ENCODE data around the gene ADGRE3. TPM values are rescaled to one million over a fixed set of nuclear protein-coding genes. Genes with fewer than 3 reads are reported as not detected.

The ADGRE3 gene
- total RNA-seq, 1 donor from 2014 or later = not detected

- TF ChIP-seq CTCF (IDR thresholded peaks at IDR 0.05; ENCODE audit: insufficient read depth, low read depth, low read length) = no peak
- no peak for TF ChIP-seq EZH2 (IDR thresholded peaks at IDR 0.05; ENCODE audit: insufficient read depth, low read length)
- no peak overlapping the region for H3K27ac Mint-ChIP-seq (ENCODE audit: unreplicated experiment)
- no peaks in the 10 kb centered on the region for H3K4me1 Mint-ChIP-seq (ENCODE audit: low read depth, unreplicated experiment)
These were observed 24.5 kb downstream of the ADGRE3 start for GRCh38 chr19:14650161-14650560.

GRCh38 chr19:14649020-14649419 lies 25.6 kb downstream of the ADGRE3 start:
- Mint-ChIP-seq H3K4me3 (ENCODE audit: unreplicated experiment) (no peak overlapping the region), H3K27me3 (ENCODE audit: low read depth, unreplicated experiment) (peaks cover 13% of the 10 kb centered on the region), H3K4me1 (ENCODE audit: low read depth, unreplicated experiment) (no peaks in the 10 kb centered on the region), H3K36me3 (ENCODE audit: low read depth, unreplicated experiment) (no peaks in the 10 kb centered on the region), H3K27ac (ENCODE audit: unreplicated experiment) (no peak overlapping the region), H3K9me3 (ENCODE audit: unreplicated experiment) (peaks cover 8% of the 10 kb centered on the region)
- FAIRE-seq (no peak), DNase-seq (ENCODE audit: low read depth) (no peak)
- no peak overlapping the region for H3K27ac ChIP-seq (ENCODE audit: low read depth, low read length)
- H3K4me2 ChIP-seq (ENCODE audit: low read length) = no peak overlapping the region
- TF ChIP-seq CTCF (IDR thresholded peaks at IDR 0.05; ENCODE audit: insufficient read depth, low read depth, low read length) (no peak), EZH2 (IDR thresholded peaks at IDR 0.05; ENCODE audit: insufficient read depth, low read length) (no peak)
- H3K9ac ChIP-seq (ENCODE audit: low read length) = no peak overlapping the region
- H3K27me3 ChIP-seq (ENCODE audit: insufficient read depth, low read length) = no peaks in the 10 kb centered on the region
- H3K36me3 ChIP-seq (ENCODE audit: insufficient read depth, low read length) = no peaks in the 10 kb centered on the region
- H3K4me3 ChIP-seq (ENCODE audit: insufficient read depth, low read depth, low read length) = no peak overlapping the region
- no peak overlapping the region for H2AFZ ChIP-seq (ENCODE audit: low read depth, low read length)
- H3K4me1 ChIP-seq (ENCODE audit: insufficient read depth, low read length) = no peaks in the 10 kb centered on the region
- H4K20me1 ChIP-seq (ENCODE audit: insufficient read depth, low read length) = no peaks in the 10 kb centered on the region
- no peaks in the 10 kb centered on the region for H3K9me3 ChIP-seq (ENCODE audit: insufficient read depth, low read depth, low read length)
- H3K79me2 ChIP-seq (ENCODE audit: insufficient read depth, low read length) = no peaks in the 10 kb centered on the region

More at GRCh38 chr19:14650161-14650560, 24.5 kb downstream of the ADGRE3 start:
- no peak for FAIRE-seq
- Histone ChIP-seq H3K9ac (ENCODE audit: low read length) (no peak overlapping the region), H3K4me1 (ENCODE audit: insufficient read depth, low read length) (no peaks in the 10 kb centered on the region), H3K4me2 (ENCODE audit: low read length) (no peak overlapping the region), H3K36me3 (ENCODE audit: insufficient read depth, low read length) (no peaks in the 10 kb centered on the region), H3K4me3 (ENCODE audit: insufficient read depth, low read depth, low read length) (no peak overlapping the region), H3K79me2 (ENCODE audit: insufficient read depth, low read length) (no peaks in the 10 kb centered on the region), H3K27me3 (ENCODE audit: insufficient read depth, low read length) (no peaks in the 10 kb centered on the region), H4K20me1 (ENCODE audit: insufficient read depth, low read length) (no peaks in the 10 kb centered on the region), H2AFZ (ENCODE audit: low read depth, low read length) (no peak overlapping the region), H3K9me3 (ENCODE audit: insufficient read depth, low read depth, low read length) (no peaks in the 10 kb centered on the region), H3K27ac (ENCODE audit: low read depth, low read length) (no peak overlapping the region)
- Mint-ChIP-seq H3K27me3 (ENCODE audit: low read depth, unreplicated experiment) (peaks cover 14% of the 10 kb centered on the region), H3K9me3 (ENCODE audit: unreplicated experiment) (peaks cover 6% of the 10 kb centered on the region), H3K36me3 (ENCODE audit: low read depth, unreplicated experiment) (no peaks in the 10 kb centered on the region), H3K4me3 (ENCODE audit: unreplicated experiment) (no peak overlapping the region)
- DNase-seq (ENCODE audit: low read depth) = no peak

- no peak overlapping the region for H3K27ac Mint-ChIP-seq (ENCODE audit: unreplicated experiment)
- H3K27me3 Mint-ChIP-seq (ENCODE audit: low read depth, unreplicated experiment) = peaks cover 13% of the 10 kb centered on the region
- no peaks in the 10 kb centered on the region for H3K4me1 Mint-ChIP-seq (ENCODE audit: low read depth, unreplicated experiment)
- H3K4me3 Mint-ChIP-seq (ENCODE audit: unreplicated experiment) = no peak overlapping the region
- Histone ChIP-seq H3K4me3 (ENCODE audit: insufficient read depth, low read depth, low read length) (no peak overlapping the region), H4K20me1 (ENCODE audit: insufficient read depth, low read length) (no peaks in the 10 kb centered on the region), H3K9me3 (ENCODE audit: insufficient read depth, low read depth, low read length) (no peaks in the 10 kb centered on the region), H2AFZ (ENCODE audit: low read depth, low read length) (no peak overlapping the region), H3K36me3 (ENCODE audit: insufficient read depth, low read length) (no peaks in the 10 kb centered on the region), H3K4me2 (ENCODE audit: low read length) (no peak overlapping the region), H3K9ac (ENCODE audit: low read length) (no peak overlapping the region), H3K79me2 (ENCODE audit: insufficient read depth, low read length) (no peaks in the 10 kb centered on the region), H3K27ac (ENCODE audit: low read depth, low read length) (no peak overlapping the region), H3K27me3 (ENCODE audit: insufficient read depth, low read length) (no peaks in the 10 kb centered on the region), H3K4me1 (ENCODE audit: insufficient read depth, low read length) (no peaks in the 10 kb centered on the region)
- FAIRE-seq (no peak), DNase-seq (ENCODE audit: low read depth) (no peak)
- H3K36me3 Mint-ChIP-seq (ENCODE audit: low read depth, unreplicated experiment) = no peaks in the 10 kb centered on the region
- no peak for TF ChIP-seq EZH2 (IDR thresholded peaks at IDR 0.05; ENCODE audit: insufficient read depth, low read length)
- no peak for TF ChIP-seq CTCF (IDR thresholded peaks at IDR 0.05; ENCODE audit: insufficient read depth, low read depth, low read length)
- peaks cover 8% of the 10 kb centered on the region for H3K9me3 Mint-ChIP-seq (ENCODE audit: unreplicated experiment)
These were observed 26.1 kb downstream of the ADGRE3 start for GRCh38 chr19:14648506-14648905.
